NCI-H748 (cell line): ENCODE results near the gene SNAP29.
"Not testable (repeated sequence)": the region's sequence is repeated elsewhere in the genome, so short reads cannot be mapped to it uniquely, and the experiment has no call there.

ENCODE experiments used
- DNase-seq: peaks from one replicate; lab custom pipeline; 2025; ENCODE audit not compliant: unreplicated experiment; lab: John Stamatoyannopoulos, UW

SNAP29 gene

GRCh38 chr22:20928573-20928967 lies 69.8 kb downstream of the SNAP29 start:
- DNase-seq = no peak

- DNase-seq = no peak
These were observed 71.2 kb downstream of the SNAP29 start for GRCh38 chr22:20930004-20930403.

- not testable (repeated sequence) for DNase-seq
These were observed 71.6 kb downstream of the SNAP29 start for GRCh38 chr22:20930435-20930834.

- DNase-seq = no peak
These were observed 72.4 kb downstream of the SNAP29 start for GRCh38 chr22:20931126-20931654.

GRCh38 chr22:20933910-20934309 lies 75.1 kb downstream of the SNAP29 start:
- DNase-seq = no peak

- not testable (repeated sequence) for DNase-seq
These were observed 76.2 kb downstream of the SNAP29 start for GRCh38 chr22:20935049-20935448.

- not testable (repeated sequence) for DNase-seq
These were observed 77.2 kb downstream of the SNAP29 start for GRCh38 chr22:20935780-20936539.

- DNase-seq = no peak
These were observed 78.4 kb downstream of the SNAP29 start for GRCh38 chr22:20937031-20937793.

- DNase-seq = no peak
These were observed 79.2 kb downstream of the SNAP29 start for GRCh38 chr22:20937794-20938671.

- DNase-seq = not testable (repeated sequence)
These were observed 80.8 kb downstream of the SNAP29 start for GRCh38 chr22:20939457-20940185.

GRCh38 chr22:20940186-20940651 lies 81.4 kb downstream of the SNAP29 start:
- DNase-seq = no peak
